ENCODE data around the gene HTD2. TPM values are rescaled to one million over a fixed set of nuclear protein-coding genes. Genes with fewer than 3 reads are reported as not detected.

Gene HTD2
- total RNA-seq, 1 donor from 2014 or later, result 10.3 TPM

DNA sequence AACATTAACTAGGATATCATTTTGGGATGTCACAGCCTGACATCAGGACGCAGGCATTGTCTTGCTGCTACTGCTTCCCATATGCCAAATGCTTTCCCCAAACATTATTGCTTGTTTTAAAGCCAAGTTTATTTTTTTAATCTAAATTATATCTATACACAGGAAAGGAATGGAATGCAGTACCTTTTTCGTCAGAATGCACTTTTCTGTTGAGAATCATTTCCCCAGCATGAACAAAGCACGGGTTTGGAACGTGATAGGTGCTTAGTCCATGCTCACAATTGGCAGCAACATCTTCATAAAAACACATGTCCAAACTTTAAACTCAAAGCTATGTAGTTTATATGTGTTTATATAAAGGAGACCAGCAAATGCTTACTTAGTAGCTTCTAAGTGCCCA is 52.5 kb downstream of the HTD2 start:
- TF ChIP-seq, protein P1, sequence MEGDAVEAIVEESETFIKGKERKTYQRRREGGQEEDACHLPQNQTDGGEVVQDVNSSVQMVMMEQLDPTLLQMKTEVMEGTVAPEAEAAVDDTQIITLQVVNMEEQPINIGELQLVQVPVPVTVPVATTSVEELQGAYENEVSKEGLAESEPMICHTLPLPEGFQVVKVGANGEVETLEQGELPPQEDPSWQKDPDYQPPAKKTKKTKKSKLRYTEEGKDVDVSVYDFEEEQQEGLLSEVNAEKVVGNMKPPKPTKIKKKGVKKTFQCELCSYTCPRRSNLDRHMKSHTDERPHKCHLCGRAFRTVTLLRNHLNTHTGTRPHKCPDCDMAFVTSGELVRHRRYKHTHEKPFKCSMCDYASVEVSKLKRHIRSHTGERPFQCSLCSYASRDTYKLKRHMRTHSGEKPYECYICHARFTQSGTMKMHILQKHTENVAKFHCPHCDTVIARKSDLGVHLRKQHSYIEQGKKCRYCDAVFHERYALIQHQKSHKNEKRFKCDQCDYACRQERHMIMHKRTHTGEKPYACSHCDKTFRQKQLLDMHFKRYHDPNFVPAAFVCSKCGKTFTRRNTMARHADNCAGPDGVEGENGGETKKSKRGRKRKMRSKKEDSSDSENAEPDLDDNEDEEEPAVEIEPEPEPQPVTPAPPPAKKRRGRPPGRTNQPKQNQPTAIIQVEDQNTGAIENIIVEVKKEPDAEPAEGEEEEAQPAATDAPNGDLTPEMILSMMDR (IDR thresholded peaks at IDR 0.05; ENCODE audit: insufficient read depth, low read length, severe bottlenecking), result no peak
- Histone ChIP-seq H3K36me3 (ENCODE audit: control insufficient read depth, insufficient read depth, low read length) (no peaks in the 10 kb centered on the region), H3K4me3 (ENCODE audit: low read depth, low read length) (no peak overlapping the region), H3K27me3 (ENCODE audit: control insufficient read depth, insufficient read depth, low read length) (no peaks in the 10 kb centered on the region)
- no peak for FAIRE-seq
- no peak for DNase-seq (ENCODE audit: low read depth)

DNA sequence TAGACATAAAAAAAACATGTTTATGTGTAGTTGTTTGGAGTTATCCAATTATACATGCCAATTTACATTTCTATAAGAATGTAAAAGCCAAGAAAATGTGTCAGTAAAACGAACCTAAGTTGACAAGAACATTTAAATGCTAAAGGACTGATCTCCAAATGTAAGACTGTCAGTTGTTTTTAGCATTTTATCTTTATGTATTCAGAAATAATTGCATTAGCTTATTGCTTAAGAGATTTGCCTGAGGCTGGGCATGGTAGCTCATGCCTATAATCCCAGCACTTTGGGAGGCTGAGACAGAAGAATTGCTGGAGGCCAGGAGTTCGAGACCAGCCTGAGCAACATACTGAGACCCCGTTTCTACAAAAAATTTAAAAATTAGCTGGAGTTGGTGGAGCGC is 53.3 kb downstream of the HTD2 start:
- TF ChIP-seq, protein P1 (IDR thresholded peaks at IDR 0.05; ENCODE audit: insufficient read depth, low read length, severe bottlenecking), result no peak
- Histone ChIP-seq H3K4me3 (ENCODE audit: low read depth, low read length) (no peak overlapping the region), H3K36me3 (ENCODE audit: control insufficient read depth, insufficient read depth, low read length) (no peaks in the 10 kb centered on the region), H3K27me3 (ENCODE audit: control insufficient read depth, insufficient read depth, low read length) (no peaks in the 10 kb centered on the region)
- DNase-seq (ENCODE audit: low read depth) (no peak), FAIRE-seq (no peak)

DNA sequence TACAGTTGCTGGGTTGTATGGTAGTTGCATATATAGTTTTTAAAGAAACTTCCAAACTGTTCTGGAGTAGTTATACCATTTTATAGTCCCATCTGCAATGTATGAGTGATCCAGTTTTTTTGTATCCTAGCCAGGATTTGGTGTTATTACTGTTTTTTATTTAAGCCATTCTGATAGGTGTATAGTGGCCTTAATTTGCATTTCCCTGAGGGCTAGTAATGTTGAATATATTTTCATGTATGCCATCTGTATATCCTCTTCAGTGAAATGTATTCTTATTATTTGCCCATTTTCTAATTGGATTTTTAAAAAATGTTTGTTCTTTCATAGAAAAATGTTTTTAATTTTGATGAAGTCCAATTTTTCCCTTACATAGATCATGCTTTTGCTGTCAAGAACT is 55.5 kb downstream of the HTD2 start:
- no peak overlapping the region for H3K4me3 ChIP-seq (ENCODE audit: low read depth, low read length)
- no peak for DNase-seq (ENCODE audit: low read depth)
- no peak for FAIRE-seq
- no peaks in the 10 kb centered on the region for H3K36me3 ChIP-seq (ENCODE audit: control insufficient read depth, insufficient read depth, low read length)
- TF ChIP-seq, protein P1 (IDR thresholded peaks at IDR 0.05; ENCODE audit: insufficient read depth, low read length, severe bottlenecking), result no peak
- H3K27me3 ChIP-seq (ENCODE audit: control insufficient read depth, insufficient read depth, low read length), result no peaks in the 10 kb centered on the region

DNA sequence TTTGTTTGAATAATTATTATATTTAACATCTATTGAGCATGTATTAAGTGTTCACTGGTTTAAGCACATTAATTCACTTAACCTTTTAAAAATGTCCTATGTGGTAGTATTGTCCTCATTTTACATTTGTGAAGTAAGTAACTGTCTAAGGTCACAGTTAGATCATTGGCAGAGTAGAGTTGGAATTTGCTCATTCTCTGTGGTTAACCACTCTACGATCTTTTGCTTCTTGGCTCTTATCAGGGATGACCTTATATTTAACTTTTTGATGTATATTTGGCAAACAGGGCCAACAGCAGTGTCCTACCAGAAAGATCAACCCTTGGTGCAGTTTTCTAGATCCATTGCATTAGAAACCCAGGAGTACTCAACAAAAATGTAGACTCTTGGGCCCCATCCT is 60.4 kb downstream of the HTD2 start:
- H3K36me3 ChIP-seq (ENCODE audit: control insufficient read depth, insufficient read depth, low read length), result no peaks in the 10 kb centered on the region
- H3K4me3 ChIP-seq (ENCODE audit: low read depth, low read length), result no peak overlapping the region
- DNase-seq (ENCODE audit: low read depth), result no peak
- no peaks in the 10 kb centered on the region for H3K27me3 ChIP-seq (ENCODE audit: control insufficient read depth, insufficient read depth, low read length)
- FAIRE-seq, result no peak
- TF ChIP-seq, protein P1 (IDR thresholded peaks at IDR 0.05; ENCODE audit: insufficient read depth, low read length, severe bottlenecking), result no peak

DNA sequence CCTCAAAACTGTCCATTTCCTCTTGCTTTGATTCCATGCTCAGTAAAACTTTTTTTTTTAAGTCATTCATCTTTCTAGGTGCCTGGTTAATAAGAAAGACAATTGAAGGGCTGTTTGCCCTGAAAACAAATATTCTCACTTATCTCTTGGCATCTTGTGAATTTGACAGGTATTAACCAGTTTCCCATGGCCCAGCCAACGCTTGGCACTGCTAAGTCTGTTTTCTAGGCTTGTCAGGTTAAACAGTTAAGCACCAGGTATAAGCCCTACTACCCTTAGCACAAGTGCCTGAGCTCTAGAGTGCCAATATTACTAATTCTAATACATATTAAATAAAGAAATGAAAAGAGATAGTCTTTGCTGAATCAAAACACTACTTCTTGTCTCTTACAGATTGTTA is 62.7 kb downstream of the HTD2 start:
- Histone ChIP-seq H3K27me3 (ENCODE audit: control insufficient read depth, insufficient read depth, low read length) (no peaks in the 10 kb centered on the region), H3K4me3 (ENCODE audit: low read depth, low read length) (no peak overlapping the region), H3K36me3 (ENCODE audit: control insufficient read depth, insufficient read depth, low read length) (no peaks in the 10 kb centered on the region)
- DNase-seq (ENCODE audit: low read depth), result no peak
- FAIRE-seq, result no peak
- TF ChIP-seq, protein P1 (IDR thresholded peaks at IDR 0.05; ENCODE audit: insufficient read depth, low read length, severe bottlenecking), result no peak

Other genes starting within 250 kb of the HTD2 start
- gene DNASE1L3, start 95.5 kb upstream of the HTD2 start, total RNA-seq, result 2.3 TPM in 1 of 2 replicates, not detected in the other
- 7.1 and 11.6 TPM in 2 replicates for gene ABHD6, start 68.7 kb upstream of the HTD2 start, total RNA-seq
- 18.1 and 20.3 TPM in 2 replicates for gene RPP14, start 275 bp upstream of the HTD2 start, total RNA-seq
- gene PXK, start 26.4 kb downstream of the HTD2 start, total RNA-seq, result 12.4 and 22.0 TPM in 2 replicates
- 32.4 and 37.5 TPM in 2 replicates for gene PDHB, start 127.3 kb downstream of the HTD2 start, total RNA-seq
- gene KCTD6, start 185.6 kb downstream of the HTD2 start, total RNA-seq, result 3.9 and 5.0 TPM in 2 replicates
- 0.26 TPM in 1 of 2 replicates, not detected in the other for gene ACOX2, start 230.7 kb downstream of the HTD2 start, total RNA-seq